Measurements from ENCODE around the gene CSF1.

Gene CSF1

GRCh38 chr1:109979489-109980091 is 68.9 kb downstream of the CSF1 start:
- Mint-ChIP-seq H3K4me1 (peaks cover 25% of the 10 kb centered on the region), H3K4me3 (no peak overlapping the region), H3K27me3 (ENCODE audit: low read depth) (peaks cover 6% of the 10 kb centered on the region), H3K9me3 (no peaks in the 10 kb centered on the region), H3K27ac (peak overlapping the region in 2 of 3 experiments; percentile 26 to 56), H3K36me3 (ENCODE audit: low read depth) (no peaks in the 10 kb centered on the region)
- no peak for TF ChIP-seq CTCF (IDR thresholded peaks at IDR 0.05; ENCODE audit: unreplicated experiment in 3 of 3)

Data from nephron (organoid).